Measurements from ENCODE around the gene CACYBP. TPM values are rescaled to one million over a fixed set of nuclear protein-coding genes. Genes with fewer than 3 reads are reported as not detected.

CACYBP gene
- total RNA-seq, 2 experiments from 2014 or later, result 140 to 146 TPM

GRCh38 chr1:175045097-175045496, 45.4 kb downstream of the CACYBP start:
- H3K27ac Mint-ChIP-seq, result no peak overlapping the region
- TF ChIP-seq, protein P1, sequence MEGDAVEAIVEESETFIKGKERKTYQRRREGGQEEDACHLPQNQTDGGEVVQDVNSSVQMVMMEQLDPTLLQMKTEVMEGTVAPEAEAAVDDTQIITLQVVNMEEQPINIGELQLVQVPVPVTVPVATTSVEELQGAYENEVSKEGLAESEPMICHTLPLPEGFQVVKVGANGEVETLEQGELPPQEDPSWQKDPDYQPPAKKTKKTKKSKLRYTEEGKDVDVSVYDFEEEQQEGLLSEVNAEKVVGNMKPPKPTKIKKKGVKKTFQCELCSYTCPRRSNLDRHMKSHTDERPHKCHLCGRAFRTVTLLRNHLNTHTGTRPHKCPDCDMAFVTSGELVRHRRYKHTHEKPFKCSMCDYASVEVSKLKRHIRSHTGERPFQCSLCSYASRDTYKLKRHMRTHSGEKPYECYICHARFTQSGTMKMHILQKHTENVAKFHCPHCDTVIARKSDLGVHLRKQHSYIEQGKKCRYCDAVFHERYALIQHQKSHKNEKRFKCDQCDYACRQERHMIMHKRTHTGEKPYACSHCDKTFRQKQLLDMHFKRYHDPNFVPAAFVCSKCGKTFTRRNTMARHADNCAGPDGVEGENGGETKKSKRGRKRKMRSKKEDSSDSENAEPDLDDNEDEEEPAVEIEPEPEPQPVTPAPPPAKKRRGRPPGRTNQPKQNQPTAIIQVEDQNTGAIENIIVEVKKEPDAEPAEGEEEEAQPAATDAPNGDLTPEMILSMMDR (IDR thresholded peaks at IDR 0.05), result no peak
- no peak overlapping the region for H3K4me3 Mint-ChIP-seq
- CTCF ChIA-PET, result no interaction called here
- ATAC-seq (ENCODE audit: poor library complexity) (no peak), DNase-seq (no peak)
- no peaks in the 10 kb centered on the region for H3K4me1 ChIP-seq (ENCODE audit: insufficient read depth, low read length)
- H3K9me3 Mint-ChIP-seq, result no peaks in the 10 kb centered on the region
- intact Hi-C loops (cut with DNase I, micrococcal nuclease), result no loop called here
- no peaks in the 10 kb centered on the region for H3K36me3 ChIP-seq (ENCODE audit: insufficient read depth, low read length)
- no peak overlapping the region for H3K4me3 ChIP-seq (ENCODE audit: low read length)
- H3K27me3 Mint-ChIP-seq, result peaks cover 36% of the 10 kb centered on the region
- no peak overlapping the region for H3K27ac ChIP-seq (ENCODE audit: low read depth in 1 of 2, low read length in 2 of 2)
- H3K9me3 ChIP-seq (ENCODE audit: control insufficient read depth in 1 of 2, insufficient read depth in 1 of 2, low read length in 2 of 2), result peaks cover 0 to 3% of the 10 kb centered on the region in 2 experiments
- POLR2A ChIA-PET, result no interaction called here
- H3K4me1 Mint-ChIP-seq (ENCODE audit: low read depth), result no peaks in the 10 kb centered on the region
- H3K36me3 Mint-ChIP-seq (ENCODE audit: low read depth), result no peaks in the 10 kb centered on the region
- H3K27me3 ChIP-seq (ENCODE audit: control insufficient read depth in 1 of 2, insufficient read depth in 2 of 2, low read length in 2 of 2), result peaks cover 0 to 7% of the 10 kb centered on the region in 2 experiments

- peaks cover 41% of the 10 kb centered on the region for H3K27me3 Mint-ChIP-seq
- DNase-seq, result no peak
- CTCF ChIA-PET, result no interaction called here
Measured at GRCh38 chr1:175045519-175045918, 45.8 kb downstream of the CACYBP start.

DNA sequence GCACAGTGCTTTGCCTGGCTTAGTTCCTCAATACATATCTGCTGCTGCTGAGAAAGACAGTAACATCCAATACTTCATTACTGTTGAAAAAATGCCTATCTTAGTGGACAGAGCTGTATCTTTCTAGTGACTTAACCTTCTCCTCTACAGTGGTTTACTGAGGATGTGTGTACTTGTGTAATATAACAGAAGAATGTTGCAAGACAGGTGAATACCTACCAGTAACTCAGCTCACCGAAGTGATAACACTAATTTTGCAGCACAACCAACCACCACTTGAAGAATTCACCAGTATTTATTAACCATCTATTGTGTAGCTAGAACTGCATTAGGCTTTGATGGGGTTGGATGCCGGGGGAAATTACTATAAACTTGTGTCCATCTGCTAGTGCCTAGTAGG, 51.2 kb downstream of the CACYBP start:
- Mint-ChIP-seq H3K4me3 (no peak overlapping the region), H3K9me3 (no peaks in the 10 kb centered on the region), H3K4me1 (ENCODE audit: low read depth) (no peaks in the 10 kb centered on the region), H3K27me3 (peaks cover 62% of the 10 kb centered on the region), H3K27ac (no peak overlapping the region), H3K36me3 (ENCODE audit: low read depth) (no peaks in the 10 kb centered on the region)
- CTCF ChIA-PET, result no interaction called here
- H3K4me3 ChIP-seq (ENCODE audit: low read length), result no peak overlapping the region
- no peak overlapping the region for H3K27ac ChIP-seq (ENCODE audit: low read depth in 1 of 2, low read length in 2 of 2)
- no peaks in the 10 kb centered on the region for H3K9me3 ChIP-seq (ENCODE audit: control insufficient read depth in 1 of 2, insufficient read depth in 1 of 2, low read length in 2 of 2)
- ATAC-seq (ENCODE audit: poor library complexity) (no peak), DNase-seq (no peak)
- intact Hi-C loops (cut with DNase I, micrococcal nuclease), result no loop called here
- POLR2A ChIA-PET, result no interaction called here
- H3K4me1 ChIP-seq (ENCODE audit: insufficient read depth, low read length), result no peaks in the 10 kb centered on the region
- no peaks in the 10 kb centered on the region for H3K36me3 ChIP-seq (ENCODE audit: insufficient read depth, low read length)
- TF ChIP-seq, protein P1 (IDR thresholded peaks at IDR 0.05), result no peak
- H3K27me3 ChIP-seq (ENCODE audit: control insufficient read depth in 1 of 2, insufficient read depth in 2 of 2, low read length in 2 of 2), result peaks cover 9 to 14% of the 10 kb centered on the region in 2 experiments

More at GRCh38 chr1:175045519-175045918, 45.8 kb downstream of the CACYBP start:
- H3K4me3 Mint-ChIP-seq, result no peak overlapping the region
- Histone ChIP-seq H3K27me3 (ENCODE audit: control insufficient read depth in 1 of 2, insufficient read depth in 2 of 2, low read length in 2 of 2) (peaks cover 0 to 10% of the 10 kb centered on the region in 2 experiments), H3K36me3 (ENCODE audit: insufficient read depth, low read length) (no peaks in the 10 kb centered on the region), H3K4me3 (ENCODE audit: low read length) (no peak overlapping the region), H3K27ac (ENCODE audit: low read depth in 1 of 2, low read length in 2 of 2) (no peak overlapping the region), H3K4me1 (ENCODE audit: insufficient read depth, low read length) (no peaks in the 10 kb centered on the region), H3K9me3 (ENCODE audit: control insufficient read depth in 1 of 2, insufficient read depth in 1 of 2, low read length in 2 of 2) (peaks cover 0 to 3% of the 10 kb centered on the region in 2 experiments)
- POLR2A ChIA-PET, result no interaction called here
- intact Hi-C loops (cut with DNase I, micrococcal nuclease), result no loop called here
- ATAC-seq (ENCODE audit: poor library complexity), result no peak
- H3K27ac Mint-ChIP-seq, result no peak overlapping the region
- no peaks in the 10 kb centered on the region for H3K4me1 Mint-ChIP-seq (ENCODE audit: low read depth)
- TF ChIP-seq, protein P1 (IDR thresholded peaks at IDR 0.05), result no peak
- H3K36me3 Mint-ChIP-seq (ENCODE audit: low read depth), result no peaks in the 10 kb centered on the region
- no peaks in the 10 kb centered on the region for H3K9me3 Mint-ChIP-seq

Measured in CD4-positive, alpha-beta T cell (primary cell).